Stomach (tissue), 9 donors: Measurements from ENCODE around the gene BICD1. TPM values are rescaled to one million over a fixed set of nuclear protein-coding genes. Genes with fewer than 3 reads are reported as not detected.

Source experiments
- DNase-seq, 2 donors: peaks; one replicate each; pipeline versions ENCODE4 v3.0.0 to v3.0.0-alpha.2; 2013 to 2019
- H3K27ac ChIP-seq, 5 donors: fragments of 200-600 bp in 4 of 5; sonication (generic) in 4 of 5; one replicate each; pipeline ENCODE4 v1.5.1; 2013 to 2019; ENCODE audit warnings: mild to moderate bottlenecking in 1 of 5, moderate library complexity in 1 of 5
- H3K27me3 ChIP-seq, 3 donors: fragments of 200-600 bp; sonication (generic); one replicate each; pipeline ENCODE4 v1.5.1; 2017 to 2019; ENCODE audit warnings: mixed run types in 1 of 3
- H3K36me3 ChIP-seq, 4 donors: fragments of 200-600 bp; sonication (generic); 1 replicate in 3 of 4; 2 replicates in 1 of 4; pipeline ENCODE4 v1.5.1; 2016 to 2019
- H3K4me1 ChIP-seq, 4 donors: fragments of 200-600 bp; sonication (generic); one replicate each; pipeline ENCODE4 v1.5.1; 2016 to 2019
- H3K4me3 ChIP-seq, 4 donors: fragments of 200-600 bp; sonication (generic) in 3 of 4; one replicate each; pipeline ENCODE4 v1.5.1; 2016 to 2019; ENCODE audit warnings: mild to moderate bottlenecking in 1 of 4
- H3K9me3 ChIP-seq, 4 donors: fragments of 200-600 bp; sonication (generic); one replicate each; pipeline ENCODE4 v1.5.1; 2016 to 2019
- EP300 ChIP-seq: sonication (generic); formaldehyde crosslinking; IDR thresholded peaks from one replicate; pipeline ENCODE4 v1.6.1; 2017; ENCODE audit warnings: antibody characterized with exemption
- POLR2A ChIP-seq, 4 donors: fragments of 450-650 bp; IDR thresholded peaks; one replicate each; pipeline ENCODE4 v1.6.1; 2016; ENCODE audit warnings: antibody characterized with exemption in 4 of 4, control low read depth in 2 of 4, mild to moderate bottlenecking in 1 of 4, moderate library complexity in 1 of 4
- POLR2AphosphoS5 ChIP-seq, 3 donors: sonication (generic); formaldehyde crosslinking; IDR thresholded peaks; one replicate each; pipeline ENCODE4 v1.6.1; 2016; ENCODE audit warnings: antibody characterized with exemption in 3 of 3
- WGBS, 5 donors: extraction: QIAGEN DNeasy Blood & Tissue Kit in 3 of 5; methylation state at CpG; one replicate each; pipeline versions ENCODE4 v1.1.5 to v1.1.7; 2013 to 2018; 5-methylcytosine and 5-hydroxymethylcytosine counted together
- intact Hi-C: fragments of 100-400 bp; cut with DNase I; formaldehyde crosslinking; loops from one replicate; pipeline ENCODE4 v1.15.1; 2023; ENCODE audit warnings: low total_unique reads
- polyA plus RNA-seq, 3 donors: library from polyadenylated mRNA; stranded (reverse); fragments of 200-250 nt; gene quantifications; one replicate each; pipeline ENCODE4 v1.2.3, GENCODE V29; 2013
- total RNA-seq, 5 donors: library from RNA; depleted of rRNA; stranded (reverse); fragments of >200 nt; gene quantifications; one replicate each; pipeline versions ENCODE4 v1.1.0 to v1.2.3, GENCODE V29; 2014 to 2016
- TF ChIP-seq, protein P1 (sequence below), 7 experiments: fragments of 450-650 bp in 4 of 7; fragments of 200-600 bp in 3 of 7; sonication (generic) in 3 of 7; IDR thresholded peaks; one replicate each; pipeline ENCODE4 v1.5.1; 2016 to 2019; ENCODE audit warnings: antibody characterized with exemption in 7 of 7, control low read depth in 2 of 7, mild to moderate bottlenecking in 1 of 7
- donor health status: healthy with polysubstance abuse.
- donor health status: Bipolar disorder and iron deficiency.
- donor health status: healthy.

BICD1 gene
- total and polyA plus RNA-seq, 8 donors = 1.6 to 17.3 (median 2.1) TPM

DNA sequence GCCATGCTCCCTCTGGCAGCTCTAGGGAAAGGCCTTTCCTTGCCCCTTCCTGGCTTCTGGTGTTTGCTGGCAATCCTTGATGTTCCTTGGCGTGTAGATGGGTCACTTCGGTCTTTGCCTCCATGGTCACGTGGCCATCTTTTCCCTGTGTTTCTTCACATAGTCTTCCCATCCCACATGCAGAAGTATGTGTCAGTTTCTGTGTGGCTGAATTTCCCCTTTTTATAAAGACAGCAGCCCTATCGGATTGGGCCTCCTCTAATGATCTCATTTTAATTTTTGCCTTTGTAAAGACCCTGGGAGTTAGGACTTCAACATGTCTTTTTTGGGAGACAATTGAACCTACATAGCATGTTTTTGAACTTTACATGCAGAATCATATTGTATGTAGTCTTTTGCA, 185.5 kb downstream of the BICD1 start:
- H3K27me3 ChIP-seq = no peaks in the 10 kb centered on the region
- 90 to 94% (median 92%) methylated on average over 4 of the region's 4 CpGs for WGBS, 5 donors
- DNase-seq = no peak
- H3K4me3 ChIP-seq = no peak overlapping the region
- TF ChIP-seq POLR2AphosphoS5 (IDR thresholded peaks at IDR 0.05) (no peak), POLR2A (IDR thresholded peaks at IDR 0.05) (no peak), EP300 (no peak)
- TF ChIP-seq, protein P1, sequence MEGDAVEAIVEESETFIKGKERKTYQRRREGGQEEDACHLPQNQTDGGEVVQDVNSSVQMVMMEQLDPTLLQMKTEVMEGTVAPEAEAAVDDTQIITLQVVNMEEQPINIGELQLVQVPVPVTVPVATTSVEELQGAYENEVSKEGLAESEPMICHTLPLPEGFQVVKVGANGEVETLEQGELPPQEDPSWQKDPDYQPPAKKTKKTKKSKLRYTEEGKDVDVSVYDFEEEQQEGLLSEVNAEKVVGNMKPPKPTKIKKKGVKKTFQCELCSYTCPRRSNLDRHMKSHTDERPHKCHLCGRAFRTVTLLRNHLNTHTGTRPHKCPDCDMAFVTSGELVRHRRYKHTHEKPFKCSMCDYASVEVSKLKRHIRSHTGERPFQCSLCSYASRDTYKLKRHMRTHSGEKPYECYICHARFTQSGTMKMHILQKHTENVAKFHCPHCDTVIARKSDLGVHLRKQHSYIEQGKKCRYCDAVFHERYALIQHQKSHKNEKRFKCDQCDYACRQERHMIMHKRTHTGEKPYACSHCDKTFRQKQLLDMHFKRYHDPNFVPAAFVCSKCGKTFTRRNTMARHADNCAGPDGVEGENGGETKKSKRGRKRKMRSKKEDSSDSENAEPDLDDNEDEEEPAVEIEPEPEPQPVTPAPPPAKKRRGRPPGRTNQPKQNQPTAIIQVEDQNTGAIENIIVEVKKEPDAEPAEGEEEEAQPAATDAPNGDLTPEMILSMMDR (IDR thresholded peaks at IDR 0.05) = no peak
- H3K4me1 ChIP-seq = peaks cover 0 to 4% (median 0%) of the 10 kb centered on the region in 4 donors
- intact Hi-C loops = no loop called here
- H3K27ac ChIP-seq = no peak overlapping the region
- peaks cover 0 to 9% (median 0%) of the 10 kb centered on the region in 4 donors for H3K36me3 ChIP-seq
- no peaks in the 10 kb centered on the region for H3K9me3 ChIP-seq

DNA sequence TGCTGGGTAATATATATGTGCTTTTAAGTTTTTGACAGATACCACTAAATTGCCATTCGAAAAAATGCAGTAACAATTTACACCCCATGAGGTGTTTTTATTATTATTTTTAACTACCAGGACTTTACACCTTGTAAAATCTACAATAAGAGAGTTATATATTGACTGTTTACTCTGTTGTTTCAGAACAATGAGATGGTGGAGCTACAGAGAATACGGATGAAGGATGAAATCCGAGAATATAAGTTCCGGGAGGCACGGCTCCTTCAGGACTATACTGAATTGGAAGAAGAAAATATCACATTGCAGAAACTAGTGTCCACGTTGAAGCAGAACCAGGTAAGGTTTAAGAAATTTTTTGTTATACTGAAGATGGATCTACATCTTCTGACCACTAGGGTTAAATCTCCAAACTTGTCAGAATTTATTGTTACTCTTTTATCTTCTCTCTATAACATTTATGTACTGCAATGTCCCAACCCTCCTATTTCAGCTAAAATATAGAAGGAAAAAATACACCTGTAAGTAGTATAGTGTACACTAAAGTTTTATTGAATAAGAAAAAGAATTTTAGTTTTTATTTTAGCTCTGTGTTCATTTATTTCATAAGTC, 187.3 kb downstream of the BICD1 start:
- WGBS, 5 donors = 95 to 97% (median 96%) methylated on average over 6 of the region's 6 CpGs
- H3K9me3 ChIP-seq = no peaks in the 10 kb centered on the region
- intact Hi-C loops = no loop called here
- no peaks in the 10 kb centered on the region for H3K27me3 ChIP-seq
- peaks cover 0 to 4% (median 0%) of the 10 kb centered on the region in 4 donors for H3K4me1 ChIP-seq
- no peak overlapping the region for H3K4me3 ChIP-seq
- no peak overlapping the region for H3K27ac ChIP-seq
- peaks cover 0 to 9% (median 0%) of the 10 kb centered on the region in 4 donors for H3K36me3 ChIP-seq
- DNase-seq = no peak
- TF ChIP-seq, protein P1 (IDR thresholded peaks at IDR 0.05) = peak in 1 of 7 experiments; percentile 11
- no peak for TF ChIP-seq POLR2A (IDR thresholded peaks at IDR 0.05)
- no peak for TF ChIP-seq POLR2AphosphoS5 (IDR thresholded peaks at IDR 0.05)
- no peak for TF ChIP-seq EP300

DNA sequence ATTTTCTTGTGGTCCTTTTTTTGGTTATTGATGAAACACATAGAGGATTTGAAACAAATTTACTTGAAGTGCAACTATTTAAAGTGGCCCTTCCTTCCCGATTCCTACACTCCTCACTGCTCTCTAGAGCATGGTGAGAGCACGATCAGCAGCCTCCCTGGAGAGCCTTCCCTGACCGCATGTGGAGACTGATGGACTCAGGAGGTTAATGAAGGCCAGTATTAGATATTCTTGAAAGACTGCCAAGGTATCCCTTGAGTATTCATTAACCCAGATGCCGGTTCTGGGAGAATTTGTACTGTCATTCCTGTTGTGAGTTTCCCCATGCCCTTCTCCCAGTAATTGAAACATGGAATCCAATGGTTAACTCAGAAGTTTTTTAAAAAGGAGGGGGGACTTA, 189.9 kb downstream of the BICD1 start:
- WGBS, 5 donors = 38 to 62% (median 61%) methylated on average over 4 of the region's 4 CpGs
- DNase-seq = peak in 1 of 2 donors; percentile 30
- TF ChIP-seq POLR2AphosphoS5 (IDR thresholded peaks at IDR 0.05) (no peak), EP300 (no peak), POLR2A (IDR thresholded peaks at IDR 0.05) (no peak)
- TF ChIP-seq, protein P1 (IDR thresholded peaks at IDR 0.05) = no peak

DNA sequence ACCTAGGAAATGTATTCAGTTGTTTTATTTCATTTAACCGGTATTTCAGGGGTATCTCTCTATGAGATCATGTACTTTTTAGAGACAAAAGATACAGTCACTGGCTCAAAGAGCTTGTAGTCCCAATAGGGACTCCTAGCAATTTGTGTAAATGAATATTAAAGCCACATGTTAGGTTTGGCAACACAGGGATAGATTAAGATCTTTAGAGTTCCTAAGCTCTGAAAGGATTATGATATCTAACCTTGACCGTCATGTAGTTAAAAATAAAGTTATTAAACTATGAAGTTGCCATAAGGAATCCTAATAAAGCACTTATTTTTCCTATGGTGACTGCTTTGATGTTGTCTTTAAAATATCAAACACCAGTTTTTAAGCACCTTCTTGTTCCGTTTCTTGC, 192.3 kb downstream of the BICD1 start:
- WGBS, 5 donors = 74 to 85% (median 80%) methylated on average over 3 of the region's 3 CpGs
- H3K9me3 ChIP-seq = no peaks in the 10 kb centered on the region
- H3K4me3 ChIP-seq = no peak overlapping the region
- DNase-seq = no peak
- H3K36me3 ChIP-seq = peaks cover 0 to 9% (median 0%) of the 10 kb centered on the region in 4 donors
- H3K27ac ChIP-seq = no peak overlapping the region
- H3K4me1 ChIP-seq = peaks cover 0 to 7% (median 0%) of the 10 kb centered on the region in 4 donors
- no peaks in the 10 kb centered on the region for H3K27me3 ChIP-seq
- intact Hi-C loops = no loop called here
- no peak for TF ChIP-seq POLR2A (IDR thresholded peaks at IDR 0.05)
- no peak for TF ChIP-seq POLR2AphosphoS5 (IDR thresholded peaks at IDR 0.05)
- TF ChIP-seq EP300 = no peak
- TF ChIP-seq, protein P1 (IDR thresholded peaks at IDR 0.05) = no peak

More for the DNA sequence above, 189.9 kb downstream of the BICD1 start:
- intact Hi-C loops = no loop called here
- Histone ChIP-seq H3K27ac (no peak overlapping the region), H3K36me3 (peaks cover 0 to 9% (median 0%) of the 10 kb centered on the region in 4 donors), H3K9me3 (no peaks in the 10 kb centered on the region), H3K27me3 (no peaks in the 10 kb centered on the region), H3K4me1 (peaks cover 0 to 7% (median 0%) of the 10 kb centered on the region in 4 donors), H3K4me3 (no peak overlapping the region)
